ENCODE data around the gene GJA4.

The GJA4 gene

GRCh38 chr1:34792868-34793727 lies at the start of gene GJA4:
Gene GJA4, plus strand, starts transcription at chr1:34792999. Its CDS starts 1,215 bp downstream, at chr1:34794214.
- no peak for DNase-seq

DNA sequence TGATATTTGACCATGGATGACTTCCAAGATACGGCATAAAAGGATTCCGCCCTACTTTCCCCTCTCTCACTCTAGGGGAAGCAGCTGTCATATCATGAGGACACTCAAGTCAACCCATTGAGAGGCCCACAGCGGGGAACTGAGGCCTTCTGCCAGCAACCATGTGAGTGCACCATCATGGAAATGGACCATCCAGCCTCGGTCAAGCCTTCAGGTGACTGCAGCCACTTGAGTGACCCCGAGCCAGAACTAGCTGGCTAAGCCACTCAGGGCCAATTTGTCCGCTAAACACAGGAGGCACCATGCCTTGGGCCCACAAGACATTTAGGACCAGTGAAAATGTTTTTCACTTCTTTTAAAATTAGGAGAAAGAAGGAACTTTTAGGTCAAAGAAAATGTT lies 49.0 kb upstream of the GJA4 start:
- DNase-seq, result no peak

- no peak for DNase-seq
Observed at GRCh38 chr1:34744851-34745250, 47.9 kb upstream of the GJA4 start.

DNA sequence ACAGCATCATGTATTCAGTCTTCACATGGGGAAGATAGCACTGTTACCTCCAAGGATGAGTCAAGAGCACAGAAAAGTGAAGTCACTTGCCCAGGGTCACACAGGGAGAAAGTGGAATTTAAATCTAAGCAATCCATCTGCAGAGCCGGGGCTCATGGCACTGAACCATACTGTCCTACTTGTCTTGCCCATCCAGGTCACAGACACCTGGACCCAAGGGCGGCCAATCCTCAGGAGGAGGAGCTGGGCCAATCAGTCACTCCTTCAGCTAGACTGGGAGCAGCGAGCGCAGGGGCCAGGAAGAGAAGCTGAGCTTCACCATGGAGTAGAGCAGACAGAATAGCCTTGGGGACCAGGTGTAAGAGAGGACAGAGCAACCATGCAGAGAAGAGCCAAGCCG lies 47.1 kb upstream of the GJA4 start:
- no peak for DNase-seq

DNA sequence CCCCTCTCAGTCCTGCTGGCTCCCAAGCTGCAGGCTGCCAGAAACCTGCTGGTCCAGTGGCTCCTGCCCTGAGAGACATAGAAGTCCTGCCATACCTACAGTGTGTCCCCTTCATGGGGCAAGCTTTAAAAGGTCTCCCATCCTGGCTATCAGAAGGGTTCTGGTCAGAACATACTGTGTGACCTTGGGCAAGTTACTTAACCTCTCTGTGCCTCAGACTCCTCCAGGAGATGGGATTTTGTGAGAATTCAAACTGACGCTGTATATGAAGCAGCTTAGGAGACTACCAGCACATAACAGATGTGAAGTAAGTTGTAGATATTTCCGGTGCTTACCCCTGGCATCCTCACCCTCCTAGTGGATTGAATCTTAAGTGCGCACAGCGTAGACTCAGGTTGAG lies 46.7 kb upstream of the GJA4 start:
- no peak for DNase-seq

DNA sequence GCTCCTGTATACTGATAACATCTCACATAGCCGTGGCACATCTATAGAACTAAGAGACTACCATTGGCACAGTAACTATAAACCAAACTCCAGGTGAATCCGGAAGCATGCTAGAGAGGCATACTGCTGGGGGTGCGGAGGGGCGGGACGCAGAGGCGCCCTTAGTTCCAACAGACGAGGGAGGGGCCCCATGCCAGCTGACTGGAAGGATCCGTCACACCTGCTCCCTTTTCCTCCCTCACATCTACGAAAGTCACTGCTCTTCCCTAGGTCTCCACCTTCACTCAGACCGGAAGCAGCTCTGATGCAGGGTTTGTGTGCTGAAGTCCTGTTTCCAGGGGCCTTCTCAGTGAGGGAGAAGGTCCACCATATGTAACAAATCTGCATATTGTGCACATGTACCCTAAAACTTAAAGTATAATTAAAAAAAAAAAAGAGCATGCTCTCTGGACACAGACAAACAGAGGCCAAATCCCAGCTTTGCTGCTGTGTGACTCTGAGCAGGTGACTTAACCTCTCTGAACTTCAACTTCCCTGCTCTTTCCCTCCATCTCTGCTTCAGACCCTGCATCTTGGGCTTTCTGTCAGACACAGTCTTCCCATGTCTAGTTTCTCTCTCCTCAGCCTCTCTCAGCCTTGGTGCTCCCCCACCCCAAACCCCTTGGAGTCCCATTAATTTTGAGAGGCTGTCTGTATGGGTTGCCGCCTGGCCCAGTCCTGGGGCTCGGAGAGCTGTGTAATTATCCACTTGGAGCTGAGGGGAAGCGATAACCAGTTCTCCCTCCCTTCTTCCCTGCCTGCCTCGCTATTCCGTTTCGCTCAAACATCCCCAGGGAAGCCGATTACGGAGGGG lies 45.8 kb upstream of the GJA4 start:
- DNase-seq, result no peak

- no peak for DNase-seq
Observed at GRCh38 chr1:34747638-34747941, 45.2 kb upstream of the GJA4 start.

DNA sequence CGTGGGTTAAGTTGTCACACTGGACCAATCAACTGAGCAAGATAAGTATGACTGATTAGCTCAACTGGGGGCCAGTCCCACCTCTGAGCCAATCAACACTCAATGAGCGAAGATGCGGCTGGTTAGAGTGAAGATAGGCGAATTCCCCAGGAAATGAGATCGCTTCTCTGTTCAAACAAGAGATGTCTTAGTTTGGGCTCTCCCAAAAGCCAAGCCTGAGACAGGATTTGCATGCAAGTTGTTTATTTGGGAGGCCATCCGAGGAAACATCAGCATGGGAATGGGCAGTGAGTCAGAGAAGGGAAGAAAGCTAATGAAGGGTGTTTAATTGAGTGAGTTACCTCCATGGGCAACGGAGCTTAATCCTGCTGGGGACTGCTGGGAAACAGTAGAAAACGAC lies 42.8 kb upstream of the GJA4 start:
- no peak for DNase-seq

GRCh38 chr1:34750610-34751009 lies 42.2 kb upstream of the GJA4 start:
- DNase-seq, result no peak

GRCh38 chr1:34753163-34753562 lies 39.6 kb upstream of the GJA4 start:
- DNase-seq, result no peak

GRCh38 chr1:34754964-34755637 lies 37.7 kb upstream of the GJA4 start, which contains the start of gene GJB5:
Gene GJB5, plus strand, starts transcription at chr1:34755047. Its CDS starts 2,284 bp downstream, at chr1:34757331.
- DNase-seq, result no peak

- DNase-seq, result no peak
Observed at GRCh38 chr1:34755961-34756360, 36.8 kb upstream of the GJA4 start.

- no peak for DNase-seq
Observed at GRCh38 chr1:34757386-34757785, 35.4 kb upstream of the GJA4 start.

DNA sequence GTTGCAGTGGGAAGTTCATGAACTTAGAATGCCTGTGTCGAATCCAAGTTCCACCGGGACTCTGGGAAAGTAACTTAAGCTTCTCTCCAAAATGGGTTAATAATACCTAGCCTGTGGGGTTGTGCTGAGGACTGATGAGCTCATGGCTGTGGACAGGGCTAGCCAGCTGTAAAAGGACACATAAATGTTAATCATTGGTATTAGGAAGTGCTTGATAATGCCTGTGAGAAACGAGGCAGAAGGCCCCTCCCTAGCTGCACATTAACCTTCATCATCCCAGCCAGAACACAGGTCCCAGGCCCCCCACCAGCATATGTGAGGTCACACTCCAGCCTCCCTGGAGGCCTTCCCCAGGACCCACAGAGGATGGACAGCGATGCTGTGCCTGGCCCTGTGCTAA lies 34.0 kb upstream of the GJA4 start:
- DNase-seq, result no peak

DNA sequence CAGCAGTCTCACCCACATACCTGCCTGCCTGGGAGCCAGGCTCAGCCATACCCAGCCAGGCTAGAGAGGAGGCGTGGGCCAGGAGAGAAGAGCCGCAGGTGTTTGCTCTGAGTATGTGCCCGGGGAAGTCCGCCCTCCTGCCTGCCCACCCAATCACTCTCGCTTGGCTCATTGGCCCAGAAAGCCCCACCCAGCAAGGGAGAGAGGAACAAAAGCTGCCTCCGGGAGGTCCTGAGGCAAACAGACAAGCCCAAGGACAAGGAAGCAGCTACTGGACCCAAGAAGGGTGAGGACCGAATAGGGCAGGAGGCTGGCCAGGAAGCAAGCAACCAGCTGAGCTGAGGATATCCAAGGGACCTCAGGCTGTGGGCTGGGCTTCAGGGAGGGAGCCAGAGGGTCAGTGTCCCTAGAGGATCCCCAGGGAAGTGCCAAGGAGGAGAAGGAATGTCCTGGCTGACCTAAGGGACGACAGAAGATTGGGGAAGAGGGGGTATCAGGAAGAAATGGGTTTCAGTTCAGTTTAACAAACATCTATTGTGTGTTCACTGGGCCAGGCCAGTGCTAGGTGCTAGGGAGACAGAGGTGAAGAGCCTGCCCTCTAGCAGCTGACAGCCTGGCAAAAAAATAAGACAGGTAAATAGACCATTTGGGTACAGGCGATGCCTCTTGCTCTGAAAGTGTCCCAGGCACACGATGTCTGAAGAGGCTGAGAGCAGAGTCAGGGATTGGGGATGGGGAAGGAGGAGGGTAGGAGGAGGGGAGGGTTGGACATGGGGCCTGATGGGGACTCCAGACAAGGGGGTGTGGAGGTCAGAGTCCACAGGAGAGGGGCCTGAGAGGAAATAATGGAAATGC lies 33.1 kb upstream of the GJA4 start, which contains the start of gene GJB4:
Gene GJB4 (plus strand): TSS at position 238 of the 855 bp plus-strand sequence. CDS start 1,515 bp downstream, outside the sequence.
- DNase-seq, result no peak

DNA sequence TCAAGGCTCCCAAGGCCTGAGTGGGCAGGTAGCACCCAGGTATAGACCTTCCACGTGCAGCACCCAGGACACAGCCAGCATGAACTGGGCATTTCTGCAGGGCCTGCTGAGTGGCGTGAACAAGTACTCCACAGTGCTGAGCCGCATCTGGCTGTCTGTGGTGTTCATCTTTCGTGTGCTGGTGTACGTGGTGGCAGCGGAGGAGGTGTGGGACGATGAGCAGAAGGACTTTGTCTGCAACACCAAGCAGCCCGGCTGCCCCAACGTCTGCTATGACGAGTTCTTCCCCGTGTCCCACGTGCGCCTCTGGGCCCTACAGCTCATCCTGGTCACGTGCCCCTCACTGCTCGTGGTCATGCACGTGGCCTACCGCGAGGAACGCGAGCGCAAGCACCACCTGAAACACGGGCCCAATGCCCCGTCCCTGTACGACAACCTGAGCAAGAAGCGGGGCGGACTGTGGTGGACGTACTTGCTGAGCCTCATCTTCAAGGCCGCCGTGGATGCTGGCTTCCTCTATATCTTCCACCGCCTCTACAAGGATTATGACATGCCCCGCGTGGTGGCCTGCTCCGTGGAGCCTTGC lies 31.5 kb upstream of the GJA4 start:
- DNase-seq, result no peak

DNA sequence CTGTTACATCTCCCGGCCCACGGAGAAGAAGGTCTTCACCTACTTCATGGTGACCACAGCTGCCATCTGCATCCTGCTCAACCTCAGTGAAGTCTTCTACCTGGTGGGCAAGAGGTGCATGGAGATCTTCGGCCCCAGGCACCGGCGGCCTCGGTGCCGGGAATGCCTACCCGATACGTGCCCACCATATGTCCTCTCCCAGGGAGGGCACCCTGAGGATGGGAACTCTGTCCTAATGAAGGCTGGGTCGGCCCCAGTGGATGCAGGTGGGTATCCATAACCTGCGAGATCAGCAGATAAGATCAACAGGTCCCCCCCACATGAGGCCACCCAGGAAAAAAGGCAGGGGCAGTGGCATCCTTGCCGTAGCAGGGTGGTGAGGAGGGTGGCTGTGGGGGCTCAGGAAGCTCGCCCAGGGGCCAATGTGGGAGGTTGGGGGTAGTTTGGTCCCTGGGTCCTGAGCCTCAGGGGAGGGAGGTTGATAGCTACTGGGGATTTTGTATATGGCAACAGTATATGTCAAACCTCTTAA lies 31.0 kb upstream of the GJA4 start:
- no peak for DNase-seq

DNA sequence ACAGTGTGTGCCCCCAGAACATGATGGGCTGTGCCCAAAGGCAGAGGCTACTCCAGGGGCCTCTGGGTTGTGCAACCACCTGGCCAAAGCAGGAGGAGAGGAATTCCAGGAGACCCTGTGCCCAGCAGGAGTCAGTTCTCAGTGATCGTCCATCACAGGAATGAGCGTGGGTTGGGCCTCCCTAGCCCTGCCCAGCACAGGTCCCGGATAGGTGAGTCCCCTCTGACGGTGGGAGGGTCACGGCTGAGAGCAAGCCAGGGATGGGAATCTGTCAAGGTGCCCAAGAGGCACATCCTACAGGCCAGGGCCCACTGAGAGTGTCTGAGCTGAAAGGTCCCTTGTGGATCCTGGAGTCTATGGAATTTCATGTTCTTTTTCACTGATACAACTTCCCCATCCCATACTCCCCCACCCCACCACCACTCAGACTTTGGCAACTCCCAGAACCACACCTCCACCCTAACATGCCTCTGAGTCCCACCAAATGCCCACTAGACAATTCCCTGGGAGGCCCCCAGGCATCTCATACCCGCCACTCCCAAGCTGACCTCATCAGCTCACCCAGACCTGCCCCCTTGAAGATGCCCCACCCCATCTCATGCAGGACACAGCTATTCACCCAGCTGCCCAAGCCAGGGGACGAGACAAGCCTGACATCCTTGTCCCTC lies 30.2 kb upstream of the GJA4 start:
- no peak for DNase-seq

DNA sequence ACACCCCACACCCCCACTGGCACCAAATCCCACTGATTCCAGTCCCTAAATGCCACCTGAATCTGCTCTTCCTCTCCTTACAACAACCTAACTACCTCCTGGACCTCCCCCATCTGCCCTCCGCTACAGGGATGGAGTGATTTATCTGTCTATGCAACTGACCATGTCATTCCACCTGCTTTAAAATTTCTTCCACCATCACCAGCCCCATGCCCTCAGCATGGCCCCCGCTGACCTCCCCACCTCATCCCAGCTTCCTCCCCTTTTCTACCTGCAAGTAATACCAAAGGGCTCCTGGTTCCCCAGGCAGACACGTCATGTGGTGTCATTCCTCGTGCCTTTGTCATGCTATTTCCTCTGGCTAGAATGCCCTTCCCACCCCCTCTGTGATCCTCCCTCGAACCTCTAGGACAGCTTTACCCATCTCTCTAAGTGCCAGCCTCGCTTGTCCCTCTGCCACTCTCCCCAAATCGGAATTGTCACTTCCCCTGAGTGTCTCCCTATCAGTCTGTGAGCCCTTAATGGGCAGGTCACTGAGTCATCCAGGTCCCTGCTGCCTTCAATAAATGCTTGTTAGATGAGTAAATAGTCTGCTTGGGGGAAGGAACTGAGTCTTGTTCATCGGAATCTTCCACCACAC lies 29.5 kb upstream of the GJA4 start:
- DNase-seq, result no peak

DNA sequence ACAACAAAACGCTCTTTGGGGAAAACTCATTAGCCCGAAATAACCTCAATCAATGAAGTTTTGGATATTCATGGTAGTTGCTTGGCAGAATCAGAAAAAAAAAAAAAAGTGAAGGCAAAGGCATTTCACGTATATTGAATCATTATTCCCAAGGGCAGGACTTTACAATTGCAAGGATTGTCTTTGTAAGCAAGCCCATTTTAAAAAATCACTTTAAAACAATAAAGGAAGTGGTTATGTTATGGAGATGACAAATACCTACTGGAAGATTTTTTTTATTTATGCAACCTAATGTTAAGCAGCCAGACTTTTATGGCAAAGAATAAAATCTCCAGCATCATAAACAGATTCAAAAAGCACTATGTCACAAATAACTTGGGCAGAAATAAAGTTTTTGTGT lies 23.9 kb upstream of the GJA4 start:
- DNase-seq, result no peak
